Kidney epithelial cell (primary cell): ENCODE results near the gene OBSCN. TPM values are rescaled to one million over a fixed set of nuclear protein-coding genes. Genes with fewer than 3 reads are reported as not detected.

ENCODE experiments used
- DNase-seq: peaks from one replicate; pipeline ENCODE4 v3.0.0-alpha.2; 2010; ENCODE audit warnings: low read depth
- H3K27me3 ChIP-seq: 2 replicates; pipeline ENCODE4 v1.6.0; 2011; ENCODE audit warnings: low read length; ENCODE audit not compliant: control insufficient read depth, insufficient read depth
- H3K36me3 ChIP-seq: 2 replicates; pipeline ENCODE4 v1.5.1; 2011; ENCODE audit warnings: low read length; ENCODE audit not compliant: control insufficient read depth, insufficient read depth
- H3K4me3 ChIP-seq: 2 replicates; pipeline ENCODE4 v1.5.1; 2011; ENCODE audit warnings: low read depth, mild to moderate bottlenecking, control low read depth, low read length
- total RNA-seq: library from RNA; depleted of rRNA; stranded (reverse); fragments of >200 nt; gene quantifications from 2 replicates; pipeline ENCODE4 v1.2.3, GENCODE V29; 2015
- TF ChIP-seq, protein P1 (sequence below): IDR thresholded peaks from 2 replicates; pipeline ENCODE4 v1.5.1; 2011; ENCODE audit warnings: mild to moderate bottlenecking, moderate library complexity, low read length, control low read depth, inconsistent platforms; ENCODE audit not compliant: insufficient read depth, poor library complexity, severe bottlenecking

Gene OBSCN
- total RNA-seq, 1 donor from 2014 or later, result 13.5 TPM

- peaks cover 35% of the 10 kb centered on the region for H3K27me3 ChIP-seq
Observed at GRCh38 chr1:228161866-228162265, 46.0 kb upstream of the OBSCN start.

GRCh38 chr1:228162286-228163006 lies 45.4 kb upstream of the OBSCN start:
- Histone ChIP-seq H3K27me3 (peaks cover 29% of the 10 kb centered on the region), H3K36me3 (no peaks in the 10 kb centered on the region), H3K4me3 (no peak overlapping the region)
- TF ChIP-seq, protein P1, sequence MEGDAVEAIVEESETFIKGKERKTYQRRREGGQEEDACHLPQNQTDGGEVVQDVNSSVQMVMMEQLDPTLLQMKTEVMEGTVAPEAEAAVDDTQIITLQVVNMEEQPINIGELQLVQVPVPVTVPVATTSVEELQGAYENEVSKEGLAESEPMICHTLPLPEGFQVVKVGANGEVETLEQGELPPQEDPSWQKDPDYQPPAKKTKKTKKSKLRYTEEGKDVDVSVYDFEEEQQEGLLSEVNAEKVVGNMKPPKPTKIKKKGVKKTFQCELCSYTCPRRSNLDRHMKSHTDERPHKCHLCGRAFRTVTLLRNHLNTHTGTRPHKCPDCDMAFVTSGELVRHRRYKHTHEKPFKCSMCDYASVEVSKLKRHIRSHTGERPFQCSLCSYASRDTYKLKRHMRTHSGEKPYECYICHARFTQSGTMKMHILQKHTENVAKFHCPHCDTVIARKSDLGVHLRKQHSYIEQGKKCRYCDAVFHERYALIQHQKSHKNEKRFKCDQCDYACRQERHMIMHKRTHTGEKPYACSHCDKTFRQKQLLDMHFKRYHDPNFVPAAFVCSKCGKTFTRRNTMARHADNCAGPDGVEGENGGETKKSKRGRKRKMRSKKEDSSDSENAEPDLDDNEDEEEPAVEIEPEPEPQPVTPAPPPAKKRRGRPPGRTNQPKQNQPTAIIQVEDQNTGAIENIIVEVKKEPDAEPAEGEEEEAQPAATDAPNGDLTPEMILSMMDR, result no peak
- DNase-seq, result no peak

More at GRCh38 chr1:228161866-228162265, 46.0 kb upstream of the OBSCN start:
- DNase-seq, result no peak
- no peak overlapping the region for H3K4me3 ChIP-seq
- H3K36me3 ChIP-seq, result no peaks in the 10 kb centered on the region
- TF ChIP-seq, protein P1, result no peak

DNA sequence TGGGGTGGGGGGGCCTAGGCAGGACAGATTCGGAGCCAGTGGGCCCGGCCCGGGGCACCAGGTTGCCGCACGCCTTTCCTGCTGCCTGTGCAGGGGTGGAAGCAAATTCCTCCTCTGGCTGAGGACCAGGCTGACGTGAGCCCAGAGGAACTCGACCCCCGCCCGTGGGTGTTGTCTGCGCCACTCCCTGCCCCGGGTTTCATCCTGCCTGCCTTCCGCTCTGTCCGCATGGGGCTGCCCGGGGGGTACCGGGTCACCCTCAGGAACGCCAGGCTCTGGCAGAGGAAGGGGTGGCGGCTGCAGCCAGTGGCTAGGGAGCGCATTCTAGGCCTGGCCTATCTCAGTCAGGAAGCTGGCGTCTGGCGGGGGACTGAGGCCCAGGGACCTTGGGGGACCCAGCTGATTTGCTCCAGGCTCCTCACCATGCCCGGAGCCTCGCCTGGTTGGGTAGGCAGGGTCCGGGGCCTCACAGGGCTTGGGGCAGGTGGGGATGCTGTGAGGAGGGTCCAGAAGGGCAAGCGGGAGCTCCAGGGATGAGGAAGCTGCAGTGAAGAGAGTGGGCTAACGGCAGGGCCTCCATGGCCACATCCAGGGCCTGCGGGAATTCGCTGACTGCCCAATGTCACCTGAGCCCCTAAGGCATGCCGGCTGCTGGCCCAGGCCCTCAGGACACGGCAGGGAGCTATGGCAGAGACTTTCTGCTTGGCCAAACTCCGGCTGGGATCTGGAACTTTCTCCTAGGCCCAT lies 44.7 kb upstream of the OBSCN start:
- TF ChIP-seq, protein P1, result no peak
- Histone ChIP-seq H3K4me3 (no peak overlapping the region), H3K36me3 (no peaks in the 10 kb centered on the region), H3K27me3 (peaks cover 22% of the 10 kb centered on the region)
- no peak for DNase-seq

DNA sequence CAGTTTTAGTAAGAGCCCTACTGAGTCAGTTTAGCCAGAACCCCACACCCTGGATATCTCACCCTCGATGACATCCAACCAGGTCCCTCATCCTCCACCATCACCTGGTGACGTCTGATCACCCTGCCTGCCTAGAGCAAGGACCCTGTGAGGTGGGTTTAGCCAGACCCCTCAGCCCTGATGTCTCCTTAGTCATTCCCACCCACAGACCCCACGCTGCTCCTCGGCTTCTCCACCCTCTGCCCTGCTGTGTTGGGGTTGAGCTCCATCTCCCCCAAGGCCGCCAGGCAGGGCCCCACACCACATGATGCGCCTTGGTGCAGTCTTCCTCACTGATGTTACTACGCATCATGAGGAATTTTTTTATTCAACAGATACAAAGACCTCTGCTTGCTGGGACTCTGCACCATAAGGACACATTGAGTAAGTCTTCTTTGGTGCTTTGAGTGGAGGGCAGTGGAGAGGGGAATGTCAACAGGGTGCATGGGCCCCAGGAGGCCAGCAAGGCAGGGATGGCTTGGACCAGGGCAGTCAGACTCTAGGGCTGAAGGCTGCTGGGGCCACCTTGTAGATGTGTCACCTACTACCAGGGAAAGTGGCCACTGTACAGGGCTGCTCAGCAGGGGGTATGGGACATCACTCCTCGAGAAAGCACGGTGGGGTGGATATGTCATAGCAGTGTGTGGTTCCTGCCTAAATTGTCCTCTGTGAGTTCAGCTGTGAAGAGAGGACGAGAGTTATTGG lies 43.9 kb upstream of the OBSCN start:
- no peak for DNase-seq
- Histone ChIP-seq H3K4me3 (no peak overlapping the region), H3K27me3 (peaks cover 16% of the 10 kb centered on the region), H3K36me3 (no peaks in the 10 kb centered on the region)
- TF ChIP-seq, protein P1, result no peak

- Histone ChIP-seq H3K4me3 (peak overlapping the region; percentile 54), H3K36me3 (no peaks in the 10 kb centered on the region), H3K27me3 (peaks cover 10% of the 10 kb centered on the region)
- no peak for DNase-seq
- TF ChIP-seq, protein P1, result no peak
Observed at GRCh38 chr1:228164561-228165371, 43.1 kb upstream of the OBSCN start.
